Activated CD4-positive, alpha-beta T cell treated with anti-CD3 and anti-CD28 coated beads for 1 hour (primary cell): ENCODE data around the gene FOXJ3.

Experiments
- DNase-seq: peaks from one replicate; pipeline ENCODE4 v3.0.0-alpha.2; 2020

The FOXJ3 gene

DNA sequence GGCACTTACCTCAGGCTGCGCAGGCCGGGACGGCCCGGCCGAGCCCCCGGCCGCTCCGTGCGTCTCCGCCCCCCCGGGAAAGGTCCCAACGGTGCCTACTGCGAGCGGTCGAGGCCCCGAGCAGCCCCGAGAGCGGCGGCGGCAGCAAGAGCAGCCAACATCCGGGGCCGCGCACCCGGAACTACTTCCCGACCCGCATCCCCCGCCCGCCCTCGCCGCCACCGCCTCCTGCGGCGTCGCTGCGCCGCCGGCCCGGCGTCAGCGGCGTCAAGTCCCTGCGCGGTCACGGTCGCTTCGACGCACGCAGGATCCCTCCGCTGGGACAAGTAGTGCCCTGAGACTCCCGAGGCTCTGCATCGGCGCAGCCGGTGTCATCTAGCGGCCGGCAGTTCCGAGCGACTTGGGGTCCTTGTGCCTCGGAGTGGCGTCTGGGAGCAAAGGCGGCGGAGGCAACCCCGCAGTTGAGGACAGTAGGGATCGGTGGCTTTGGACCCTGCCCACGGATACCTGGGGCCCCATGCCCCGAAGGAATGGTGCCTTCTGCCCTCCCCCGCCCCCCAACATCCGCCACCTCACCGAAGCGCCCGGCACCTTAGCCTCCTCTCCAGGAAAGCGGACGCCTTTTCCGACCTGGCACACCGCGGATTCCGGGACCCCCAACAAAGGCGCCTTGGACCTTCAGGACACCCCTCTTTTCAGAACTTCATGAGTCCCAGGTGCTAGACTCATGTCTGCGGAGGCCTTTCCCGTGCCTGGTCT, at the start of gene FOXJ3:
FOXJ3 (minus strand) TSS at position 186 of the 759 bp plus-strand sequence. CDS start 24,142 bp downstream, outside the sequence.
- peak; percentile 88 for DNase-seq

DNA sequence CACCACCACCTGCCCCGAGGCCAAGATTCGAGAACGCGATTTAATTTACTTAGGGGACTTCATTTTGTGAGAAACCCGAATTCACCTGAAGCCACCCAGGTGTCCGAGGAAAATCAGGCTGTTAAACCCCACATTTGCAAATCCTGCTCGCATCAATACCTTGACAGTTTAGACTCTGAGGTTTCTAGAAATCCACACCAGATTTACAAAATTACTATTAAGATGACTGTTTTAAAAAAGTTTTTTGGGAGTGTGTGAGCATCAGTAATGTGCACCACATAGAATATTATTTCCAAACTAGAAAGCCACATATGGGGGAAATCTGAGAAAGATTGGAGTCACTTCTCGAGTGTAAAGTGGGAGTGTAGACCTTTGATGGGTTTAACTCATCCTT, 46.2 kb upstream of the FOXJ3 start:
- DNase-seq, result no peak

DNA sequence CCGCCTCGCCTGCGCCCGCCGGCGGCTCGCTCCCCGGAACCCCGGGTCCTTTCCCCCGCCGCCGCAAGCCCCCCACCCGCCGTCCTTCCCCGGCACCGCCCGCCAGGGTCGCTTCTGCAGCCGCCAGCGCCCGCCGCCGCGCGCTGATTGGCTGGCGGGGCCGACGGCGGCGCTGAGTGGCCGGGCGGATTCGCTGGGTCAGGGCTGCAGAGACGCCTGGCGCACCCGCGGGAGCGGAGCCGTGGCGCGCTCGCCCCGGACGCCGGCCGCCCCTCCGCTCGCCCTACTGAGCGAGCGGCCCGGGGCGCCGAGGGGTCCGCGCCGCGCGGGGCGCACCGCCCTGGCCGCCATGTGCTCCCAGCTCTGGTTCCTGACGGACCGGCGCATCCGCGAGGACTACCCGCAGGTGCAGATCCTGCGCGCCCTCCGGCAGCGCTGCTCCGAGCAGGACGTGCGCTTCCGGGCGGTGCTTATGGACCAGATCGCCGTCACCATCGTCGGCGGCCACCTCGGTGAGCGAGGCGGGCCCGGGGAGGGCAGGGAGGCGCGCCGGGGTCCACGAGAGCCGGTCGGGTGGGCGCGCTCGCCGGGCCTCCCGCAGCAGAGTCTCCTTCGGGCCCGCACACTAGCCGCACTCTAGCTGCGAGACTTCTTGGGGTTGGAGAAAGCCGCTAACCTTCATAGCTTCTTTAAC, 45.7 kb upstream of the FOXJ3 start, which contains the start of gene RIMKLA:
RIMKLA (plus strand) TSS at position 207 of the 694 bp plus-strand sequence; CDS start at position 350, 143 bp downstream.
- DNase-seq, result no peak

DNA sequence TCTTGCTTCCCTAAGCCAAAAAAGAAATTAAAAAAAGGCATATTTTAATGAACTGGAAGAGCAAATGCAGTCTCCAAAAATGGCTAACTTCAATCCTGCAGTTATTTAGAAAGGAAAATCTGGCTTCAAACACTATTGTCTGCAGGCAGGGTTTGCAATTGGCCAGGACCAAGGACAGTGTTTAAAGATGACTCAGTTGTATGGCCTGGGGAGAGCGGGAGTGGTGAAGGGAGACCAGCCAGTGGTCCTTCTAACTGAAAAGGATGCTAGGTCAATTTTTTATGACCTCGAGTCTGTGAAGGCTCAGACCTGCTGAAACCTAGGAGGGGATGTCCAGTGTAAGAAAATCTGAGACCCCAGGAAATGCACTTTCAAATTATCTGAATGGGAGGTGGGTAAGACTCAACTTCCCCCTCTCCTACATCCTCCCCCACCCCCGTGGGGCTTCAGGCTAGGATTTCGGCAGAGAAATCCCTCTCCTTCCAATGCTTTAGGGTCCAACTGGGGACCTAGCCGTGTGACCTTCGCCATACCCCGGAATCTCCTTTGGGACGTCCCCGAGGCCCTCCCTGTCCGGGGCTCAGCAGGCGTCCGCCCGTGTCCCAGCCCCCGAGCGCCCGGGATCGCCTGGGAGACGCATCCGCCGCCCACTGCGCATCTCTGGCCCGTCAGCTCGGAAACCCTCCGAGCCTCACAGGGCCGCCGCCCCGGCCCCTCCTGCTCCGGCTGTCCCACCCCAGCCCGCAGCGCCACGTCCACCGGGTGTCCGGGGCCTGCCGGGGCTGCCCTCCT, 45.0 kb upstream of the FOXJ3 start:
- DNase-seq, result no peak

DNA sequence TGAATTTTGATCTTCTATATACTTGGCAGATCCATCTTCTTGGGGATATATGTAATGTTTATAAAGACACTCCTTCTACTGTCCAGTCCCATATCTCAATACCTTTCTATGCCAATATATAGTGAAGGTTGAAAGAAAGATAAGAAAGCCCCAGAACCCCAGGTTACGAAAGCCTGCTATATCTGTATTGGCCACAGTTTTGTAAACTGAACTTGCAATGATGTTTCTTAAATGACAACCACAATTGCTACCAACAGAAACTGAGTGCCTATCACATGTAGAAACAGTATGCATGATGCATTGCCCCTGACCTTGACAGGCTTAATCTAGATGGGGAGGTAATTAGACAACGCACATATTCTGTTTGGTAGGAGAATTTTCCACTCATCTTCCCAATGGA, 37.8 kb upstream of the FOXJ3 start:
- DNase-seq, result no peak

DNA sequence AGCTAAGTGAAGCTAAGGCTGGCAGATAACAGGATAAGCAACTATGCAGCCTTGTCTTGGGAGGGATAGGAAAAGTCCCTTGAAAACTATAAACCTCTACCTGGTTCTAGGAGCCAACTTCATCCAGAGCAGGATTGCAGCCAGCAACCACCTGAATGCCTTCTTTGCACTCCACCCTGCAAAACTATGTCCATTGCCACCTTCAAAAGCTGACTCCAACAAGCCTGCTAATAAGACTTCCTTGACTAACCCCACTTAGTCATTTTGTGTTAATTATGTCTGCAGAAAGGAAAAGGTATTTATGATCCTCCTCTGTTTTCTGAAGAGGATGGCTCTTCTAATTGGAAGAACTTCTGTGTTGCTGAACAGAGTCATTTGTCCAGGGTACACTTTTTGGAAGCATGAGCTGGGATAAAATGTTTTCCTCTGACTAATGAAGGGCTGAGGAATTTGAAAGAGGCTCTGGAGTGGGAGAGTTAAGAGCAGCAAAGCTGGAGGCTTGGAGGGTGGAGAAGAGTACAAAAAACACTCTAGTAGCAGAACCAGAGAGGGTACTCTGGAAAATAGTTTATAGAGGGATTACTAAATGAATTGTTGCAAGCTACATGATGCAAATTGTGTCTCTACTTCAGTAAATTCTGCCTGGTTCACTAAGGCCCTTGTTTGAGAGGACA, 36.0 kb upstream of the FOXJ3 start:
- no peak for DNase-seq

DNA sequence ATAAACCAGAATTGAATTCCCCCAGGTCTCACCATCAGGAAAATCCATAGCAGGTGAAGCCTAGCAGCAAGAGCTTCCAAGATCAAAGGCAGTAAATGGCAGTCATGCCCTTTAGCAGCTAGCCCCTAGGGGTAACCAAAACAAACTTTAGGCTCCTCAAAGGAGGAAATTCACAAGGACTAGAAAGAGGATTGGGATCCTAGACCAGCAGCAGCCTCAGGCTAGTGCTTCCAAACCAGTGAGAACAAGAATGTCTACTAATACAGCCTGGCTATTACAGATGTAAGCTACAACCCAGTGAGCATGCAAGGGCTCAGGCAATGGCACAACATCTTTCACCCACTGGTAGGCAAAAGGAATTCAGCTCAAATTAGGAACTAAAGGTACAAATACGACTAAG, 34.4 kb upstream of the FOXJ3 start:
- DNase-seq, result no peak

DNA sequence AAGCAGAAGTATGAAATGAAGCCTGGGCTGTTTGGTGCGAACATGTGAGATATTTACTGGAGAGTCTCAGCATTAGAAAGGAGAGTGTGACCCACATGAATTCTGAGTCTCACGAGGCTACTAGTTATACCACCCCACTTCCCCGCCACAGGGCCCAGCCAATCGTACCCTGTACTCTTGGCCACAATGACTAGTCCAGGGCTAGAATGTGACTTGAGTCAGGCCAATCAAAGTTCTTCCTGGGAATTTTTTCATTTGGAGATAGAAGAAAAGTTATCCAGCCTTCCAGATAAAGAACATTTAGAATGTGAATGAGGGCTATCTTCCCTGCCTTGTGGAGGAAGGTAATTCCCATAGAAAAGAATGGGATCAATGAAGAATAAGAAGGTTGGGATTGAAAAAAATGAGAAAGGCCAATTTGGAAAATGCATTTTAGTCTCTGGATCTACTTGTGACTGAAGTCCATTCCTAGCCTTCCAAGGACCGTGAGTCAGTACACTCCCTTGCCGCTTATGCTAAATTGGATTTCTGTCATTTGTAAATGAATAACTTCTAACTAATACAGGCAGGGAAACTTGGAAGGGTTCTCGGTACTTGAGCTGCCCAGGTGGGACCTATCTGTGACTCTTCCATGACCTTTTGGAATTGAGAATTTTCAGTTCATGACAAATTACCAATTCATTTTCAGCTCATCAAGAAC, 33.2 kb upstream of the FOXJ3 start:
- DNase-seq, result no peak

DNA sequence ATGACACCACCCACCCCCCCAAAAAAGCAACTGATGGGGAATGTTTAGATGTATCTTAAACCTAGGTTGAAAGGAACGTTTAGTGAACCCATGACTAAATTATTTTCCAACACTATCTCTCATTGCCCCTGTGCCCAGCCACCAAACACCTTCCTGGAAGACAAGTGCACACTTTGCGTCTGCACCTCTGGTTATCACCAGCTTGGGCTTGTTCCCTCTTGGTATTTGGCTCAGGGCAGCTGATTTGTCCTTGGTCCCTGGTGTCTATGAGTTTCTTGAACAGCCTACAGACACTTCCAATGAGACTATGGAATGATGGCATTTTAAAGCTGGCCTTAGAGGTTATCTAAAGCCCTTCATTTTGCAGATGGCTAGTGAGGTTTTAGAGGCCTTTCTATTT, 30.1 kb upstream of the FOXJ3 start:
- no peak for DNase-seq

DNA sequence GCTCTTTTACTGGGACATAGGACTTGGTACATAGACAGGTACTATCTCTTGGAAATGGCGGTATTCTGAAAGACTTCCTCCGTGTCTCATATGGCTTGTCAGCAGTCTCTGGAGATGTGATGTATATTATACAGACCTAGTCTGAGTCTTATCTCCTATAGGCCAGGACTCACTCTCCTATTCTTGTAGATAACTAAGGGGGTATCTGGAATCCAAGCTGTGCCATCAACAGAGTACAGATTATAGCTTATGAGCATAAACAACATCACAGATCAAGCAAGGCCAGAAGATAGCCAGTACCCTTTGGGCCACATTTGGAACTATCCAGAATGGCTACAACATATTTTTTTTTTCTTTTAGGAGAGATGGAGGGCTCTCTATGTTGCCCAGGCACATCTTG, 29.5 kb upstream of the FOXJ3 start:
- DNase-seq, result no peak

DNA sequence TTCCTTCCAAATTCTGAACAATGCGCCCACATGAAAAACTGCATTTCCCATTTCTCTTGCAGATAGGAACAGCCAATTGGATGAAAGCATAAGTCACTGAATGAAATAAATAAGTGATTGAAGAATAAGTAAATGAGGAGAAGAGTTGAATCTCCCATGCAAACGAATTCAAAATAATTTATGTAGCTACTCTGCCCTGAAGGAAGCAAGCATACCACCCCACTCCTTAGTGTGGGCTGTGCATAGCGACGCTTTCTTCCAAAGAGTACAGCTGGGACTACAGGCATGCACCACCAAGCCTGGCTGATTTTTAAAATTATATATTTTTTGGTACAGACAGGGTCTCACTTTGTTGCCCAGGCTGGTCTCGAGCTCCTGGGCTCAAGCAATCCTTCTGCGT, 29.1 kb upstream of the FOXJ3 start:
- no peak for DNase-seq

DNA sequence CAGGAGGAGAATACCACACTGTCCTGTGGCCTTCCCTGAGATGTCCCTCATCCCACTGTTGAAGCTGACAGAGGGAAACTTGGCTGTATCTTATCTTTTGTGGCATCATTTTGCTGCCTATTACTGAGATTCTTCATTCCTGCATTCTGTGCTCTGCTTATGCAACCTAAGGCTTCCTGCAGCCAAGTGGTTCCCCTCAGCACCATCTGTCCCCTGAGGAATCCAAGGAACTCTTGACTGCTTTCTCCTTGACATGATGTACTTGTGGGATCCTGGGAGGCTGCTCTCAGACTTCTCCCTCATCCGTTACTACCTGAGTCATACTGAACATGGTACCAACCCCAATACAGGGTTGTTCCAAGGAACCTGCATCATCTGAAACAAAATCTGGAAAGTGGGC, 24.4 kb upstream of the FOXJ3 start:
- no peak for DNase-seq

DNA sequence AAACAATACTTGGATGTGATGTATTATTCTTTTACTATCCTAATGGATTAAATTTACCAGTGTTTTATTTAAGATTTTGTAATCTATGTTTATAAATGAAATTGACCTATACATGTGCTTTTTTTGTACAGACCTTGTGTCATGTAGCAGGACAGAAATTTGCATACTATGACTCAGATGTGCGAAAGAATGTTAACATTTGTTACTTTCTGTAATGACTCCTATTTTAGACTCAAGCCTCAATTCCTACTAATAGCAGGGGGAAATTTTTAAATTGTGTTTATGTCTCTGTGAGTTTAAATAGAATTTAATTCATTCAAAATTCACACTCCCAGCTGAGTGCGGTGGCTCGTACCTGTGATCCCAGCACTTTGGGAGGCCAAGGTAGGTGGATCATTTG, 23.8 kb upstream of the FOXJ3 start:
- no peak for DNase-seq

DNA sequence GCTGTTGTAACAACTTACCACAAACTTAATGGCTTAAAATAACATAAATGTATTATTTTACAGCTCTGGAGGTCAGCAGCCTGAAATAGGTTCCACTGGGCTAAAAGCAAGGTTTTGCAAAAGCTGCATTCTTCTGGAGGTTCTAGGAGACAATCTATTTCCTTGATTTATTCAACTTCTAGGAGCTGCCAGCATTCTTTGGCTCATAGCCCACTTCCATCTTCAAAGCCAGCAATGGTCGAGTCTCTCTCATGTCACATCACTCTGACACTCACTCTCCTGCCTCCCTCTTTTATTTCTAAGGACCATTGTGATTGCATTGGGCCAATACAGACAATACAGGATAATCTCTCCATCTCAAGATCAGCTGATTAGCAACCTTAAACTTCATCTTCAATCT, 15.1 kb upstream of the FOXJ3 start:
- no peak for DNase-seq

DNA sequence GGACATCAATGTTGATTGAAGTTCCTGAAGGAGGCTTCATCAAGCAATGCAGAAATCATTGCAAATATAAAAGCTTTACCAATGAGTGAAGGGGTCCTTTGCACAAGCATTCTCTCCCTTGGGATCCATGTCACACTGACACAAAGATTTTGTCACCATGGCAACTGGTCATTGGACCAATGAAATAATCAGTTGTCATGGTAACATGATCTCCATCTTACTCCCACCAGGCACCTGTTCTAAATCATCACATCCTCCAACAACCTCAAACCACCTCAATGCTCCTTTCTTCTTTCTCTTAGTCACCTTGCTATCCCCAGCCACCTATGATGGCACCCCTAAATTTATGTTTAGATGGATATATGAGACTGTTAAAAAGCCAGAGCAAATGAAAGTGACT, 13.5 kb upstream of the FOXJ3 start:
- no peak for DNase-seq

DNA sequence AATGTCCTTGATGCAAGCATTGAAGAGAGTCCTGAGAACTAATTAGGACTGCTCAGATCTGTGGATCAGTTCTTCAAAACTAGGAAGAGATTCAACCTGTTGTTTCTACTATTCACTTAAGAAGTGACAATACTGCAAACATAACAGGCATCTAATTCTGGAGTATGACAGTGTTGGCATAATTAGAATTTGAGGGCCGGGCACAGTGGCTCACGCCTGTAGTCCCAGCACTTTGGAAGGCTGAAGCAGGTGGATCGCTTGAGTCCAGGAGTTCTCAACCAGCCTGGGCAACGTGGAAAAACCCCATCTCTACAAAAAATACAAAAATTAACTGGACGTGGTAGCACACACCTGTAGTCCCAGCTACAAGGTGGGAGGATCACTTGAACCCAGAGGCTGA, 8.0 kb upstream of the FOXJ3 start:
- no peak for DNase-seq

DNA sequence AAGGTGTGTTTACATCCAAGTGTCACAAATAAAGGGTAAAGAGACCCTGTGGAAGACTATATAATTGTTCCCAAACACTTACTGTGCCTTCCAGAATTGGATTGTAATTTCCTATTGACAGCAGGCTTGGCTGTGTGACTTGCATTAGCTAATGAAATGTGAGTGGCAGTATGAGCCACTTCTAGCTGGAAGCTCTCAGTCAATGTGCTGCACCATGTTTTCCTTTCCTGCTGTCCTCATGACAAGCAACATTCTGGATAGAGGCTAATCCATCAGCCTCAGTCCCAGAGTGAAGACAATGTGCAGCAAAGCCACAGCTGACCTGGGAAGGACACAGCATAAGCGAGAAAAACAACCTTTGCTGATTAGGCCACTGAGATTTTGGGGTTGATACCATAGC, 5.9 kb upstream of the FOXJ3 start:
- DNase-seq, result no peak

DNA sequence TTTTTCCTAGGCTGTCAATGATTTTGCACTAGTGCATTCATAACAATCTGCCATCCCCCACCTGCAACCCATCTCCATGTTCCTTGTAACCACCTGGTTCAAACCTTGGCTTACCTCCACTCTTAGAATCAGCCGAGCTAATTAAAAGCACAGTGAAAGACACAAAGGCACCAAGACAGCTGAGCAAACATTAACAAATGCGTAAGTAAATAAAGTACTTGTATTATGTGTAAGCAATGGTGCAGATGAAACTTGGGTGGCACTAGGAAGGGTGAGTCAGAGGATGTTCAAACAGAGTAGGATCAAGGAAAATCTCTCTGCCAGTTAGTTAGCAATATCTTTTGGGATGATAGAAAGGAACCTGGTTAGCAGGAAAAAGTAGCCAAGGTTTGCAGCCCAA, 5.1 kb upstream of the FOXJ3 start:
- DNase-seq, result no peak

DNA sequence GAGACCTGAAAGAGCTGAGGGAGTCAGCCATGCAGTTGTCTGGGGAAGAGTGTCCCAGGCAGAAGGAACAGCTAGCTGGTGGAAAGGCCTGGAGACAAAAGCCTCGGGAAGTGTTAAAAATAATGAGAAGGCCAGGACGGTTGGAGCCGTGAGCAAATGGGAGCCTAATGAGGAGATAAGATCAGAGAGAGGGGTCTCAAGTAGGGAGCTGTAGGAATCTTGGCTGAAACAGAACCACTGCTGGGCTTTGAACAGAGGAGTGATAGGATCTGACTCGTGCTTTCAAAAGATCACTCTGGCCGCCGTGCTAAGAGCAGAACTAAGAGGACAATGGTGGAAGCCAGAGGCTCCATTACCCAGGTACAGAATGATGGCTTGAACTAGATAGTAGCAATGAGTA, 1.9 kb upstream of the FOXJ3 start:
- no peak for DNase-seq

DNA sequence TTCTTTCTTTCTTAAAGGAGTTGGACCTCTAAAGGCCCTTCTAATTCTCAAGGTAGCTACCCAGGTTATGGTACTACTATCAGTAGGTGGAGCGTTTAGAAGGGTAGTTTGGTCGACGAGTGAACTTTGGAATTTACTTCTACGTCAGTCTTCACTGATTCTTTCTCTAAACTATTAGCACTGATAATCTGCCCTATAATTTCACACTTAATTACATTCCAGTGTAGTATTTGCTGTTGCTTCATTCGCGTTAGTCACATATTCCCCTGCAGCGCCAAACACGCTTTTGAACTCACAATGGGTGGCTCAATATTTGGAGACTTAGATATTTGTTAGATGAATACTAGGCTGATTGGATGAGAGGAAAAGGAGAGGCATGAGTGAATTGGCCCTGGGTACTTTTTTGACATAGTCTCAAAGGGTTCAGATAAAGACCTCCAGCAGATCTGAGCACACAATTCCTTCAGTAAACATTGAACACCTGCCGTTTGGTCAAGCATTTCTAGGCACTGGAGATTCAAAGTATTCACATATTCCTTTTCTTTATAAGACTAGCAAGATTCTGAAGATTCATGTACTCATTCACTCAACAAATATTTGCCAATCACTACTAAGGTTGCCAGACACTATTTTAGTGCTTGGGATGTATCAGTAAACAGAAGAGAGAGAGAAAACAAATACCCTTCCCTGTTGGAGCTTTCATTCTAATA, 929 bp upstream of the FOXJ3 start:
- no peak for DNase-seq

DNA sequence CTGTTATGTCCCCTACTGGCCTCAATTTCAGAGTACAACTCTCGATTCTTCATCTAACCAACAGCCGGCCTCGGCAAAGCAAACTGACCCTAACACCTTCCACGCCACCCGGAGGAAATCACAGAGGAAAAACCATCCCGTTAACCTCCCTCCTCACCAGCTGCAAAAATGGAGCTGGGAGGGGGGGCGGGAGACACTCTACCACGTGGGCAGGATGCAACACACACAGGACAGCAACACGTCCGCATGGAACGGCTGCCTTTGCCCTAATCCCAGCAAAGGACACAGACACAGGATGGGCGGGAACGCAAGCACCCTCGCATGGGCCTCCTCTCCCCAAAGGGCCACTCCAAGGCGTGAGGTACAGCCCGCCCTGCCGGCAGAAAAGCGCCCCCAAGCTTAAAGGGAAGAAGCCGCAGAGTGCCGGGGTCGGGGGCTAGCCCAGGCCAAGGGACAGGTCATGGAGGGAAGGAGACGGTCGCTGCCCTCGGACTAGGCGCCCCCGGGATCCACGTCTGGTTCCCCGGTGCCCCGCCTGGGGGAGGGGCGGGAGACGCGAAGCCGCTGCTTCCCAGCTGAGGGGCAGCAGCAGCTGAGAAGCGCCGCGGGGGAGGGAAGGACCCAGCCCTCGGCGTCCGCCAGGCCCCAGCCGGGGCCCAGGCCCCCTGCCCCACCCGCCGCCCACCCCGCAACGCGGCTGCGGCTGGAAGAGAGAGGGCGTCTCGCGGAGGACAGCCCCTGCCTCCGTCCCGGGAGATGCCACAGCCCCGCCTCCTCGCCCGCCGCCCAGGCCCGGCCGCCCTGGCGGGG, 590 bp downstream of the FOXJ3 start:
- DNase-seq, result no peak
